Gastroesophageal sphincter (tissue), 3 donors: ENCODE data around the gene OS9.
A peak's percentile ranks its signal among the peaks of the same experiment; 100 is the strongest.

Experiments
- CTCF ChIP-seq, 4 experiments: fragments of 200-600 bp in 2 of 4; fragments of 450-650 bp in 2 of 4; sonication (generic) in 1 of 4; IDR thresholded peaks; one replicate each; pipeline ENCODE4 v1.5.1; 2017 to 2019; ENCODE audit warnings: antibody characterized with exemption in 4 of 4, mild to moderate bottlenecking in 2 of 4, moderate library complexity in 2 of 4
- EP300 ChIP-seq: sonication (generic); formaldehyde crosslinking; IDR thresholded peaks from one replicate; pipeline ENCODE4 v1.6.1; 2017; ENCODE audit warnings: antibody characterized with exemption, mild to moderate bottlenecking
- POLR2A ChIP-seq, 2 donors: fragments of 450-650 bp; IDR thresholded peaks; one replicate each; pipeline ENCODE4 v1.6.1; 2017; ENCODE audit warnings: antibody characterized with exemption in 2 of 2, mild to moderate bottlenecking in 2 of 2, moderate library complexity in 1 of 2
- POLR2AphosphoS5 ChIP-seq: sonication (generic); formaldehyde crosslinking; IDR thresholded peaks from one replicate; pipeline ENCODE4 v1.6.1; 2017; ENCODE audit warnings: antibody characterized with exemption

- TF ChIP-seq CTCF (IDR thresholded peaks at IDR 0.05) (peak in 1 of 4 experiments; percentile 32), POLR2A (IDR thresholded peaks at IDR 0.05) (peak in 1 of 2 donors; percentile 36), EP300 (no peak), POLR2AphosphoS5 (peak; percentile 71)
Observed at GRCh38 chr12:57744777-57745484, 51.0 kb downstream of the OS9 start, which contains the start of gene TSPAN31.
